Osteocyte (in vitro differentiated cells): Measurements from ENCODE around the gene C13orf46. TPM values are rescaled to one million over a fixed set of nuclear protein-coding genes. Genes with fewer than 3 reads are reported as not detected.

Experiments used
- DNase-seq: peaks from one replicate; pipeline ENCODE4 v3.0.0; 2021; ENCODE audit warnings: mixed read lengths; ENCODE audit not compliant: unreplicated experiment; ENCODE audit errors: extremely low spot score
- H3K27ac Mint-ChIP-seq: one replicate; pipeline ENCODE4 v1.8.0; 2021; ENCODE audit warnings: mild to moderate bottlenecking, mixed read lengths; ENCODE audit not compliant: unreplicated experiment
- H3K27me3 Mint-ChIP-seq: one replicate; pipeline ENCODE4 v1.8.0; 2021; ENCODE audit warnings: mixed read lengths; ENCODE audit not compliant: unreplicated experiment
- H3K36me3 Mint-ChIP-seq: one replicate; pipeline ENCODE4 v1.8.0; 2021; ENCODE audit warnings: mixed read lengths; ENCODE audit not compliant: unreplicated experiment
- H3K4me1 Mint-ChIP-seq: one replicate; pipeline ENCODE4 v1.8.0; 2021; ENCODE audit warnings: mixed read lengths; ENCODE audit not compliant: unreplicated experiment
- H3K4me3 Mint-ChIP-seq: one replicate; pipeline ENCODE4 v1.8.0; 2021; ENCODE audit warnings: mild to moderate bottlenecking, moderate library complexity, mixed read lengths; ENCODE audit not compliant: unreplicated experiment
- H3K9me3 Mint-ChIP-seq: one replicate; pipeline ENCODE4 v1.8.0; 2021; ENCODE audit warnings: mixed read lengths; ENCODE audit not compliant: unreplicated experiment
- CTCF ChIP-seq: fragments of 200-600 bp; sonication (generic); IDR thresholded peaks from 2 replicates; pipeline ENCODE4 v1.5.0; 2021; ENCODE audit warnings: antibody characterized with exemption, mild to moderate bottlenecking, moderate library complexity
- total RNA-seq: library from RNA; stranded (reverse); gene quantifications from 2 replicates; pipeline ENCODE4 v1.2.1, GENCODE V29; 2021

C13orf46 gene
- total RNA-seq, 1 donor from 2014 or later, result 2.4 TPM

- H3K36me3 Mint-ChIP-seq, result no peaks in the 10 kb centered on the region
- H3K27me3 Mint-ChIP-seq, result peaks cover 19% of the 10 kb centered on the region
- H3K4me1 Mint-ChIP-seq, result peaks cover 6% of the 10 kb centered on the region
- no peak overlapping the region for H3K4me3 Mint-ChIP-seq
- no peaks in the 10 kb centered on the region for H3K9me3 Mint-ChIP-seq
- peak; percentile 54 for DNase-seq
- H3K27ac Mint-ChIP-seq, result no peak overlapping the region
- TF ChIP-seq CTCF, result no peak
Measured at GRCh38 chr13:113905942-113906341, 67.9 kb downstream of the C13orf46 start.

GRCh38 chr13:113905018-113905417 is 68.9 kb downstream of the C13orf46 start:
- DNase-seq, result peak; percentile 60
- Mint-ChIP-seq H3K9me3 (no peaks in the 10 kb centered on the region), H3K36me3 (no peaks in the 10 kb centered on the region), H3K4me1 (peaks cover 6% of the 10 kb centered on the region), H3K27ac (no peak overlapping the region), H3K4me3 (no peak overlapping the region), H3K27me3 (peaks cover 11% of the 10 kb centered on the region)
- TF ChIP-seq CTCF, result no peak

GRCh38 chr13:113904411-113904810 is 69.5 kb downstream of the C13orf46 start:
- Mint-ChIP-seq H3K4me3 (no peak overlapping the region), H3K9me3 (no peaks in the 10 kb centered on the region), H3K27ac (no peak overlapping the region), H3K27me3 (peaks cover 7% of the 10 kb centered on the region), H3K4me1 (peaks cover 6% of the 10 kb centered on the region), H3K36me3 (no peaks in the 10 kb centered on the region)
- no peak for DNase-seq
- peak; percentile 52 for TF ChIP-seq CTCF

GRCh38 chr13:113903912-113904311 is 70.0 kb downstream of the C13orf46 start:
- DNase-seq, result no peak
- no peaks in the 10 kb centered on the region for H3K36me3 Mint-ChIP-seq
- H3K4me1 Mint-ChIP-seq, result peaks cover 6% of the 10 kb centered on the region
- no peak overlapping the region for H3K27ac Mint-ChIP-seq
- no peaks in the 10 kb centered on the region for H3K9me3 Mint-ChIP-seq
- H3K27me3 Mint-ChIP-seq, result peaks cover 2% of the 10 kb centered on the region
- TF ChIP-seq CTCF, result no peak
- no peak overlapping the region for H3K4me3 Mint-ChIP-seq

Other genes starting within 250 kb of the C13orf46 start
- gene TMEM255B, start 214.8 kb downstream of the C13orf46 start, total RNA-seq, result 0.84 and 0.89 TPM in 2 replicates
- gene GAS6, start 110.0 kb downstream of the C13orf46 start, total RNA-seq, result 14.8 and 15.0 TPM in 2 replicates
- 44.8 and 45.5 TPM in 2 replicates for gene RASA3, start 158.5 kb upstream of the C13orf46 start, total RNA-seq
- gene CFAP97D2, start 205.2 kb upstream of the C13orf46 start, total RNA-seq, result not detected in 2 replicates